ENCODE measurements around the gene ACOXL. TPM values are rescaled to one million over a fixed set of nuclear protein-coding genes. Genes with fewer than 3 reads are reported as not detected.
A peak's percentile ranks its signal among the peaks of the same experiment; 100 is the strongest.

The ACOXL gene
- total RNA-seq, 2 experiments from 2014 or later = not detected

- DNase-seq (no peak), ATAC-seq (ENCODE audit: low read depth) (no peak)
- Mint-ChIP-seq H3K36me3 (no peaks in the 10 kb centered on the region), H3K27me3 (peaks cover 72% of the 10 kb centered on the region), H3K4me3 (no peak overlapping the region), H3K27ac (no peak overlapping the region), H3K9me3 (no peaks in the 10 kb centered on the region), H3K4me1 (peaks cover 10% of the 10 kb centered on the region)
- POLR2A ChIA-PET = no interaction called here
Measured at GRCh38 chr2:110731064-110731463, 1.3 kb upstream of the ACOXL start.

GRCh38 chr2:110735366-110735765 is 3.0 kb downstream of the ACOXL start:
- no peaks in the 10 kb centered on the region for H3K36me3 Mint-ChIP-seq
- peaks cover 77% of the 10 kb centered on the region for H3K27me3 Mint-ChIP-seq
- ATAC-seq (ENCODE audit: low read depth) = no peak
- H3K4me1 Mint-ChIP-seq = peaks cover 10% of the 10 kb centered on the region
- H3K27ac Mint-ChIP-seq = no peak overlapping the region
- no peak overlapping the region for H3K4me3 Mint-ChIP-seq
- peaks cover 5% of the 10 kb centered on the region for H3K9me3 Mint-ChIP-seq
- no peak for DNase-seq
- POLR2A ChIA-PET = interaction anchor here (0.6 kb wide), 1 partner anchor 52 kb away, joined by 4 read pairs; no protein-coding TSS in a partner anchor

- H3K4me3 Mint-ChIP-seq = no peak overlapping the region
- POLR2A ChIA-PET = no interaction called here
- H3K36me3 Mint-ChIP-seq = no peaks in the 10 kb centered on the region
- ATAC-seq (ENCODE audit: low read depth) (no peak), DNase-seq (no peak)
- peaks cover 5% of the 10 kb centered on the region for H3K9me3 Mint-ChIP-seq
- H3K27me3 Mint-ChIP-seq = peaks cover 77% of the 10 kb centered on the region
- H3K27ac Mint-ChIP-seq = no peak overlapping the region
- peaks cover 14% of the 10 kb centered on the region for H3K4me1 Mint-ChIP-seq
Measured at GRCh38 chr2:110737783-110738182, 5.4 kb downstream of the ACOXL start.

GRCh38 chr2:110740747-110741349 is 8.5 kb downstream of the ACOXL start:
- POLR2A ChIA-PET = no interaction called here
- H3K4me1 Mint-ChIP-seq = peaks cover 7% of the 10 kb centered on the region
- peaks cover 64% of the 10 kb centered on the region for H3K27me3 Mint-ChIP-seq
- H3K9me3 Mint-ChIP-seq = peaks cover 5% of the 10 kb centered on the region
- ATAC-seq (ENCODE audit: low read depth) (no peak), DNase-seq (no peak)
- H3K27ac Mint-ChIP-seq = no peak overlapping the region
- H3K4me3 Mint-ChIP-seq = no peak overlapping the region
- no peaks in the 10 kb centered on the region for H3K36me3 Mint-ChIP-seq

GRCh38 chr2:110741491-110741980 is 9.2 kb downstream of the ACOXL start:
- H3K27ac Mint-ChIP-seq = no peak overlapping the region
- no peaks in the 10 kb centered on the region for H3K36me3 Mint-ChIP-seq
- POLR2A ChIA-PET = no interaction called here
- peaks cover 7% of the 10 kb centered on the region for H3K4me1 Mint-ChIP-seq
- no peak for DNase-seq
- H3K27me3 Mint-ChIP-seq = peaks cover 61% of the 10 kb centered on the region
- no peak for ATAC-seq (ENCODE audit: low read depth)
- peaks cover 5% of the 10 kb centered on the region for H3K9me3 Mint-ChIP-seq
- H3K4me3 Mint-ChIP-seq = no peak overlapping the region

- Mint-ChIP-seq H3K36me3 (no peaks in the 10 kb centered on the region), H3K4me3 (no peak overlapping the region), H3K4me1 (peaks cover 9% of the 10 kb centered on the region), H3K27ac (no peak overlapping the region), H3K27me3 (peaks cover 53% of the 10 kb centered on the region), H3K9me3 (peaks cover 5% of the 10 kb centered on the region)
- POLR2A ChIA-PET = no interaction called here
- DNase-seq = no peak
- no peak for ATAC-seq (ENCODE audit: low read depth)
Measured at GRCh38 chr2:110742412-110742811, 10.0 kb downstream of the ACOXL start.

GRCh38 chr2:110743600-110743999 is 11.2 kb downstream of the ACOXL start:
- Mint-ChIP-seq H3K4me3 (no peak overlapping the region), H3K27me3 (peaks cover 50% of the 10 kb centered on the region), H3K27ac (no peak overlapping the region), H3K4me1 (peaks cover 20% of the 10 kb centered on the region), H3K36me3 (no peaks in the 10 kb centered on the region), H3K9me3 (peaks cover 4% of the 10 kb centered on the region)
- DNase-seq (no peak), ATAC-seq (ENCODE audit: low read depth) (no peak)
- POLR2A ChIA-PET = no interaction called here

- DNase-seq (no peak), ATAC-seq (ENCODE audit: low read depth) (no peak)
- Mint-ChIP-seq H3K4me1 (peaks cover 24% of the 10 kb centered on the region), H3K27ac (no peak overlapping the region), H3K4me3 (no peak overlapping the region), H3K27me3 (peaks cover 42% of the 10 kb centered on the region), H3K36me3 (no peaks in the 10 kb centered on the region), H3K9me3 (no peaks in the 10 kb centered on the region)
- POLR2A ChIA-PET = no interaction called here
Measured at GRCh38 chr2:110744429-110744828, 12.1 kb downstream of the ACOXL start.

GRCh38 chr2:110745048-110745447 is 12.7 kb downstream of the ACOXL start:
- H3K36me3 Mint-ChIP-seq = no peaks in the 10 kb centered on the region
- no peak overlapping the region for H3K4me3 Mint-ChIP-seq
- no peak for ATAC-seq (ENCODE audit: low read depth)
- peaks cover 46% of the 10 kb centered on the region for H3K27me3 Mint-ChIP-seq
- POLR2A ChIA-PET = no interaction called here
- no peaks in the 10 kb centered on the region for H3K9me3 Mint-ChIP-seq
- H3K4me1 Mint-ChIP-seq = peaks cover 26% of the 10 kb centered on the region
- no peak overlapping the region for H3K27ac Mint-ChIP-seq
- no peak for DNase-seq

GRCh38 chr2:110746586-110747521 is 14.5 kb downstream of the ACOXL start:
- H3K9me3 Mint-ChIP-seq = no peaks in the 10 kb centered on the region
- no peak overlapping the region for H3K4me3 Mint-ChIP-seq
- no peak for ATAC-seq (ENCODE audit: low read depth)
- H3K27me3 Mint-ChIP-seq = peaks cover 39% of the 10 kb centered on the region
- POLR2A ChIA-PET = no interaction called here
- H3K36me3 Mint-ChIP-seq = no peaks in the 10 kb centered on the region
- no peak for DNase-seq
- H3K4me1 Mint-ChIP-seq = peaks cover 19% of the 10 kb centered on the region
- no peak overlapping the region for H3K27ac Mint-ChIP-seq

GRCh38 chr2:110747522-110748488 is 15.4 kb downstream of the ACOXL start:
- peak overlapping the region; percentile 69 for H3K4me3 Mint-ChIP-seq
- peaks cover 19% of the 10 kb centered on the region for H3K4me1 Mint-ChIP-seq
- ATAC-seq (ENCODE audit: low read depth) (no peak), DNase-seq (no peak)
- no peaks in the 10 kb centered on the region for H3K9me3 Mint-ChIP-seq
- POLR2A ChIA-PET = interaction anchor here (1.0 to 1.5 kb wide), 2 partner anchors 70 to 99 kb away, joined by 4 to 13 read pairs; partner anchors contain the start of gene BUB1
- H3K36me3 Mint-ChIP-seq = no peaks in the 10 kb centered on the region
- H3K27ac Mint-ChIP-seq = peak overlapping the region; percentile 60
- H3K27me3 Mint-ChIP-seq = peaks cover 33% of the 10 kb centered on the region

GRCh38 chr2:110748489-110748867 is 16.1 kb downstream of the ACOXL start:
- Mint-ChIP-seq H3K27me3 (peaks cover 32% of the 10 kb centered on the region), H3K4me1 (peaks cover 19% of the 10 kb centered on the region), H3K36me3 (no peaks in the 10 kb centered on the region), H3K27ac (peak overlapping the region; percentile 60), H3K4me3 (peak overlapping the region; percentile 69), H3K9me3 (no peaks in the 10 kb centered on the region)
- DNase-seq (peak; percentile 76), ATAC-seq (ENCODE audit: low read depth) (peak; percentile 98)
- POLR2A ChIA-PET = interaction anchor here (1.0 to 1.5 kb wide), 2 partner anchors 71 to 99 kb away, joined by 4 to 13 read pairs; partner anchors contain the start of gene BUB1

GRCh38 chr2:110751642-110752041 is 19.3 kb downstream of the ACOXL start:
- no peaks in the 10 kb centered on the region for H3K9me3 Mint-ChIP-seq
- peaks cover 19% of the 10 kb centered on the region for H3K4me1 Mint-ChIP-seq
- H3K36me3 Mint-ChIP-seq = no peaks in the 10 kb centered on the region
- peaks cover 25% of the 10 kb centered on the region for H3K27me3 Mint-ChIP-seq
- ATAC-seq (ENCODE audit: low read depth) (no peak), DNase-seq (no peak)
- POLR2A ChIA-PET = no interaction called here
- no peak overlapping the region for H3K27ac Mint-ChIP-seq
- H3K4me3 Mint-ChIP-seq = no peak overlapping the region

Measured in activated naive CD8-positive, alpha-beta T cell treated with anti-CD3 and anti-CD28 coated beads, Interleukin-2, amount 10 ng/mL, durations not matched to agents 7 days and 5 days (primary cell).